ENCODE data around the gene HTR3B. TPM values are rescaled to one million over a fixed set of nuclear protein-coding genes. Genes with fewer than 3 reads are reported as not detected.

Gene HTR3B
- total and polyA plus RNA-seq, 10 of the 15 experiments (the other 5 are each of a cell fraction or from before 2014, with no cell fraction given): not detected

DNA sequence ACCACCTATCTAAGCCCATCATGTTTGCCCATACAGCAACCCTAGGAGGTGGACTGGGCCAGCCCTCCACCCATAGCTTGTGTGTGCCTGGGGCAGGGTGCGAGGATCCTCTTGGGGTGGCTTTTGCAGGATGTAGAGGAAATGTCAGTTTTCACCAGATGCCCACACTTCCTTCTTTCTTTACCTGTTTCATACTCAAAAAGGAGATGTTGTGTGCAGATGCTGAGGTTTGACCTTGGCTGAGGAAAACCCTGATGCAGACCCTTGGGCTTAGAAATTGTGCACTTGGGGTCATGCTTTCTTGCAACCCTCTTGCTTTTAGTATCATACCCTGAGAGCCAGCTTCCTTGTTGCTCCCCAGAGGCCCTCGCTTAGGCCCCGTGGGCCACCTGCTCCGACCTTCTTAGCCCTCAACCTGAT, 72.5 kb downstream of the HTR3B start:
- H3K27ac ChIP-seq (ENCODE audit: control insufficient read depth, insufficient read depth): no peak overlapping the region

More for the DNA sequence above, 72.5 kb downstream of the HTR3B start:
- ChIA-PET CTCF (interaction anchor here (2.1 kb wide), 1 partner anchor 15 kb away, joined by 5 read pairs; no protein-coding TSS in a partner anchor), RAD21 (ENCODE audit: unreplicated experiment) (no interaction called here), SMC1A (ENCODE audit: uncharacterized antibody, unreplicated experiment) (no interaction called here), POLR2A (no interaction called here)
- Histone ChIP-seq H3K9me3 (replicated peaks; ENCODE audit: control insufficient read depth, insufficient read depth, low read length) (no peaks in the 10 kb centered on the region), H3K27me3 (replicated peaks in 1 of 2; ENCODE audit: control insufficient read depth in 2 of 2, insufficient read depth in 2 of 2, low read length in 1 of 2) (peaks cover 4 to 7% of the 10 kb centered on the region in 2 experiments), H3K4me3 (no peak overlapping the region), H2AFZ (ENCODE audit: control insufficient read depth, low read depth, low read length) (no peak overlapping the region), H3K36me3 (ENCODE audit: control insufficient read depth in 2 of 2, insufficient read depth in 2 of 2, low read length in 1 of 2) (no peaks in the 10 kb centered on the region), H3K4me2 (ENCODE audit: control insufficient read depth, insufficient read depth) (no peak overlapping the region), H3K79me2 (ENCODE audit: control insufficient read depth, insufficient read depth, low read length) (no peaks in the 10 kb centered on the region), H3K4me1 (ENCODE audit: control insufficient read depth, insufficient read depth, low read length) (peaks cover 8% of the 10 kb centered on the region), H3K9ac (ENCODE audit: control insufficient read depth, insufficient read depth, low read length) (no peak overlapping the region), H4K20me1 (ENCODE audit: control insufficient read depth, insufficient read depth) (no peaks in the 10 kb centered on the region; the same call in 1 of the 2 replicates)
- no peak for DNase-seq (ENCODE audit: low read depth, low spot score)
- ATAC-seq: no peak
- BruUV-seq (replicated peaks): no TSS peak
- FAIRE-seq: no peak
- in situ Hi-C loops (cut with MboI): no loop called here
- 9% methylated on average over 4 of the region's 4 CpGs for WGBS (ENCODE audit: insufficient coverage, insufficient replicate concordance, low lambda C conversion rate, missing lambda C conversion rate)
- intact Hi-C loops (cut with micrococcal nuclease; ENCODE audit: unreplicated experiment): no loop called here
- TF ChIP-seq GATAD2B (conservative IDR thresholded peaks at IDR 0.05; ENCODE audit: low read depth) (no peak), FOXM1 (IDR thresholded peaks at IDR 0.05; ENCODE audit: low read depth, low read length) (no peak), IKZF2 (IDR thresholded peaks at IDR 0.05) (no peak), CHD1 (IDR thresholded peaks at IDR 0.05; ENCODE audit: low read depth, low read length) (no peak), SMAD5 (IDR thresholded peaks at IDR 0.05; ENCODE audit: low read depth) (no peak), TCF3 (IDR thresholded peaks at IDR 0.05; ENCODE audit: borderline replicate concordance, insufficient read depth, low read depth, low read length) (no peak), HDAC2 (IDR thresholded peaks at IDR 0.05) (no peak), SIN3A (IDR thresholded peaks at IDR 0.05; ENCODE audit: low read depth, low read length) (no peak), NFYB (IDR thresholded peaks at IDR 0.05; ENCODE audit: insufficient read depth, low read depth, low read length) (no peak), JUNB (IDR thresholded peaks at IDR 0.05) (no peak), NFYA (IDR thresholded peaks at IDR 0.05; ENCODE audit: borderline replicate concordance, low read depth, low read length) (no peak), GABPA (IDR thresholded peaks at IDR 0.05; ENCODE audit: low read depth) (no peak)
- TF ChIP-seq, protein P1, sequence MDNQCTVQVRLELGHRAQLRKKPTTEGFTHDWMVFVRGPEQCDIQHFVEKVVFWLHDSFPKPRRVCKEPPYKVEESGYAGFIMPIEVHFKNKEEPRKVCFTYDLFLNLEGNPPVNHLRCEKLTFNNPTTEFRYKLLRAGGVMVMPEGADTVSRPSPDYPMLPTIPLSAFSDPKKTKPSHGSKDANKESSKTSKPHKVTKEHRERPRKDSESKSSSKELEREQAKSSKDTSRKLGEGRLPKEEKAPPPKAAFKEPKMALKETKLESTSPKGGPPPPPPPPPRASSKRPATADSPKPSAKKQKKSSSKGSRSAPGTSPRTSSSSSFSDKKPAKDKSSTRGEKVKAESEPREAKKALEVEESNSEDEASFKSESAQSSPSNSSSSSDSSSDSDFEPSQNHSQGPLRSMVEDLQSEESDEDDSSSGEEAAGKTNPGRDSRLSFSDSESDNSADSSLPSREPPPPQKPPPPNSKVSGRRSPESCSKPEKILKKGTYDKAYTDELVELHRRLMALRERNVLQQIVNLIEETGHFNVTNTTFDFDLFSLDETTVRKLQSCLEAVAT (IDR thresholded peaks at IDR 0.05): no peak
- TF ChIP-seq, protein P2, sequence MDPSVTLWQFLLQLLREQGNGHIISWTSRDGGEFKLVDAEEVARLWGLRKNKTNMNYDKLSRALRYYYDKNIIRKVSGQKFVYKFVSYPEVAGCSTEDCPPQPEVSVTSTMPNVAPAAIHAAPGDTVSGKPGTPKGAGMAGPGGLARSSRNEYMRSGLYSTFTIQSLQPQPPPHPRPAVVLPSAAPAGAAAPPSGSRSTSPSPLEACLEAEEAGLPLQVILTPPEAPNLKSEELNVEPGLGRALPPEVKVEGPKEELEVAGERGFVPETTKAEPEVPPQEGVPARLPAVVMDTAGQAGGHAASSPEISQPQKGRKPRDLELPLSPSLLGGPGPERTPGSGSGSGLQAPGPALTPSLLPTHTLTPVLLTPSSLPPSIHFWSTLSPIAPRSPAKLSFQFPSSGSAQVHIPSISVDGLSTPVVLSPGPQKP (IDR thresholded peaks at IDR 0.05; ENCODE audit: low read depth, low read length): no peak
- TF ChIP-seq, protein P3, sequence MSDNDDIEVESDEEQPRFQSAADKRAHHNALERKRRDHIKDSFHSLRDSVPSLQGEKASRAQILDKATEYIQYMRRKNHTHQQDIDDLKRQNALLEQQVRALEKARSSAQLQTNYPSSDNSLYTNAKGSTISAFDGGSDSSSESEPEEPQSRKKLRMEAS (IDR thresholded peaks at IDR 0.05; ENCODE audit: low read depth, low read length): no peak
- TF ChIP-seq, protein P4, sequence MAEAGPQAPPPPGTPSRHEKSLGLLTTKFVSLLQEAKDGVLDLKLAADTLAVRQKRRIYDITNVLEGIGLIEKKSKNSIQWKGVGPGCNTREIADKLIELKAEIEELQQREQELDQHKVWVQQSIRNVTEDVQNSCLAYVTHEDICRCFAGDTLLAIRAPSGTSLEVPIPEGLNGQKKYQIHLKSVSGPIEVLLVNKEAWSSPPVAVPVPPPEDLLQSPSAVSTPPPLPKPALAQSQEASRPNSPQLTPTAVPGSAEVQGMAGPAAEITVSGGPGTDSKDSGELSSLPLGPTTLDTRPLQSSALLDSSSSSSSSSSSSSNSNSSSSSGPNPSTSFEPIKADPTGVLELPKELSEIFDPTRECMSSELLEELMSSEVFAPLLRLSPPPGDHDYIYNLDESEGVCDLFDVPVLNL (IDR thresholded peaks at IDR 0.05; ENCODE audit: low read depth, low read length): no peak

All from GM12878 (cell line).